DMS114 treated with DMSO at 0.1 percent for 48 hours (cell line): ENCODE data around the gene PRR23A.

Source experiments
- DNase-seq: peaks from one replicate; lab custom pipeline; 2025; ENCODE audit not compliant: unreplicated experiment; lab: John Stamatoyannopoulos, UW

PRR23A gene

DNA sequence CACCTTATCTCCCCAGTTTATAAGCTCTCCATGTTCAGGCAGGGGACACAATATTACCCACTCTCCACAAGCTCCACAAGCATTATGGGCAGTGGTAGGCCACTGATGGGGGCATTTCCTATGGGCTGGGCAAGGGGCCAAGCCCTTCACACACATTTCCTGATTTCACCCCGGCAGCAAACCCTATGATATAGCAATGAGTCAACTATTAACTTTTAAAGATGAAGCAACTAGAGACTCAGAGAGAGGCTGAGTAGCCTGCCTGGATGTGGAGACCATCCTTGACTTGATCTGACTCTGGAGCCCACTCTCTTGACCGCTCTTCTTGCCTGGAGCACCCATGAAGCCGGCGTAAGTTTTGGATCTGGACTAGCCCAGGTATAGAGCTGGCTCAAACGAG lies 31.6 kb downstream of the PRR23A start:
- no peak for DNase-seq

DNA sequence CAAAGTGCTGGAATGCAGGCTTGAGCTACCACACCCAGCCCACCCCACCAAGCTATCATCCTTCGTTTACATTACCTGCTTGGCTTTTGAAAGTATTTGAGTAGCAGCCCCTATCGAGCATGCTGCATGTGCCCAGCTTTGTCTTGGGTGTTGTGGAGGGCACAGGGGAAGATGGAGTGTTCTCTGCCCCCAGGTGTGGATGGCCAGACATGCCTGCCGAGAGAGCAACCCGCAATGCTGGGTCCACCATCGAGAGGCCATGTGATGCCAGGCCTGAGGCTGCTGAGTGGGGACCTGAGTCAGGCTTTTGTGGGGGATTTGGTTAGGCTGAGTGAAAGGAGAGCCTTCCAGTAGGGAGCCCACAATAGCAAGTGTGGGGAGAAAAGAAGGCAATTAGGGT lies 33.1 kb downstream of the PRR23A start:
- DNase-seq: no peak

DNA sequence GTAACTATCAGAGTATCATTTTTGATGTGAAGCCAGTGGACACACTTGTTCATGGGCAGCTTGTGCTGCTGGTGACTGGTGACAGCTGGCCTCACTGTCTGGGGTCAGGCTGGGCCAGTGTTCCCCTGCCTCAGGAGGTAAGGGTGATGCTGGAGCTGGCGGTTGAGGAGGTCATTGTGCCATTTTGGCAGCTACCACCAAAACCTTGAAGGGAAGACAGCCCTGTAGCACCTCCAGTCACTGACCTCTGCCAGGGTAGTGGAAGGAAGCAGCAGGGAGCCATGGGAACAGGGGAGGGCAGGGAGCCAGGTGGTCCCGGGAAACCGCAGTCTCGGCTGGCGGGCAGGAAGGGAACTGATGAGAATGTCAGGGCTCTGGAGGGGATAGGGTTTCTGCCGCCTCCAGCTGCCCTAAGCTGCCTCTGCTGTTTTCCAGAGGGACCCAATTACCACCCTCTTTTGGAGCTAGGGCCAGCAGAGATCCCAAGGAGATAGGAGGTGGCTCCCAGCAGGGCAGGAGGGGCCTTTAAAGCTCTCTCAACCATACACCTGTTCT lies 34.2 kb downstream of the PRR23A start:
- no peak for DNase-seq

DNA sequence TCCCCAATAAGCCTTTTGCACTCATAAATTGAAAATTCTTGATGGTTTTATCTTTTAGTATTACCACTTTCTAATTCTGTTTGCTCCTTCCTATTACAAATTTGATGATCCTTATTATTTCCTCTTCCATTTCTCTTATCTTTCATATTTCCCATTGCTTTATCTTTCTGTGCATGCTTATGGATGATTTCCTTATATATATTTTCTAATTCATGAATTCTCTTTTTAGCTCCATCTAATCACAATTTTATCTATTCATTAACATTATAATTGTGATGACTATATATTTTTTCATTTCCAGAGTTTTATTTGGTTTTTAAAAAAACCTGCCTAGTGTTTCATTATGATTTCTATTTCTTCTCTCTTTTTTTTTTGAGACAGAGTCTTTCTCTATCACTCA lies 41.1 kb downstream of the PRR23A start:
- no peak for DNase-seq

DNA sequence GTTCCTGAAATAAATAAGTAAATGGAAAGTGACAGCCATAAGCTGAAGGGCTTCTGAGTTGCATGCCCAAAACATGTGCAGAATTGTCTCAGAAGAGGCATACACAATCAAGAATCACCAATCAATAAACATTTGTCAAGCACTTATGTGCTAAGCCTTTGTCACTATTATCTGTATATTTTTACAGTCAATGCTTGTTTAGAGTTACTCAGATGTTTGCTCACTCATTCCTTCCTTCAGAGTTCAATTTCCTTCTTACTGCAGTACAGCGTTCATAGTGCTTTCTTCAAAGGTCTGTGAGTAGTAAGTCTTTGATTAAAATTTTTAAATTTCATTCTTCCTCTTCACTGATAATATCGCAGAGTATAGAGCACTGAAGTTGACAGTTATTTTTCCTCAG lies 41.8 kb downstream of the PRR23A start:
- DNase-seq: no peak

DNA sequence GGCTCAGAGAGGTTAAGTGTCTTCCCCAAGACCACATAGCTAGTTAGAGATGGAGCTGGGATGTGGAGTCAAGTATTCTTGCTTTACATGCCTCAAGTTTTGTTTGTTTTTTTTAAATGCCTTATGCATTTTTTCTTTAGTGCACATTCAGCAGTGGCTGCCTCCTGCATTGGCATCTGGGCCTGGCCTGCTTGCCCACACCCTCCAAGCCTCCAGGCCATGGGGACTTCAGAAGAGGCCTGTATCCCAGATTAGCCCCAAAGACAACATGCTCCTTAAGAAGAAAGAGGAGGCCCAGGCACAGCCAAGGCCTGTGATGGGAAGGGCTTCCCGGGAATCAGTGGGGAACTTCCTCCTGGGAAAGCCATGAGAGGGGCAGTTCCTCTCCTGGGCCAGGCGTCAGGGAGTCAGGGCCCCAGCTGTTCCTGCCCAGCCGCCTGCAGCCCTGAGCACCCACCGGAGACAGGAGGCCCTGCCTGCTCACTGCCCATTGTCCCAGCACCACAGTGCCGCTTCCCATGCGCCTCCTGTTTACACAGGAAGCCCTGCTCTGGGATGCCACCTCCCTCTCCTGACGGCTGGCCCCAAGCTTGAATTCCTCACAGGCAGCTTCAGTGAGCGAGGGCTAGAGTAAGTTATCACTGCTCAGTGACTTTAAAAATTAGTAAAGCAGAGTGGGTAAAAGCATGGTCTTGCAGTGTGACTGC lies 43.1 kb downstream of the PRR23A start:
- DNase-seq: no peak

DNA sequence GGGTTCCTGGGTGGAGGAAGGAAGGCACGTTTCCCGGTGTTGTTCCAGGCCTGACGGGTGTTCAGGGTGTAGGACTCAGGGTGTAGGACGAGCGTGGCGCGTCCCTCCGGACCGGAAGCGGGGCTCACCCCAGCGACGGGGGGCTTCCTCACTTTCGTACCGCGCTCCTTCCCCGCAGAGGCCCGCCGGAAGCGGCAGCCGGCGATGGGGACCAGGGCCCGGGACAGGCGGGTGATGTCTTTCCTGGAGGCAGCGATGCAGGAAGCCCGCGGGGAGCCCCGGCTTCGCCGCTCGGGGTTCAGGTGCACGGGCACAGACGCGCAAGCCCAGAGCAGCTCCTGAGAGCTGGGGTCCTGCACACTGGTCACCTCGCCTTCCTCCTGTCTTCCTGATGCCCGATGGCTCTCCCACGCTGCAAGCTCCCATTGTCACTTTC lies 45.6 kb downstream of the PRR23A start:
- DNase-seq: no peak
